Renal cortex interstitium (tissue), 11 donors: ENCODE data around the gene RAB40A. TPM values are rescaled to one million over a fixed set of nuclear protein-coding genes. Genes with fewer than 3 reads are reported as not detected.
"Not testable (repeated sequence)": the region's sequence is repeated elsewhere in the genome, so short reads cannot be mapped to it uniquely, and the experiment has no call there.

Experiments used
- DNase-seq, 11 donors: peaks; one replicate each; pipeline ENCODE4 v3.0.0-alpha.2; 2013; ENCODE audit warnings: low read depth in 9 of 11, low spot score in 4 of 11; ENCODE audit errors: extremely low read depth in 1 of 11
- polyA plus RNA-seq, 3 donors: library from polyadenylated mRNA; unstranded; fragments of 120-200 nt; gene quantifications; one replicate each; pipeline ENCODE4 v1.2.1, GENCODE V29; 2013; ENCODE audit not compliant: insufficient read length in 3 of 3

Gene RAB40A
- polyA plus RNA-seq, 3 donors: 2.9 to 4.7 (median 3.4) TPM

GRCh38 chrX:103488332-103488731, 31.0 kb downstream of the RAB40A start:
- DNase-seq: no peak

GRCh38 chrX:103483720-103484119, 35.6 kb downstream of the RAB40A start:
- no peak for DNase-seq

- no peak for DNase-seq
These were observed 38.8 kb downstream of the RAB40A start for GRCh38 chrX:103480526-103480925.

GRCh38 chrX:103477496-103477895, 41.8 kb downstream of the RAB40A start:
- no peak for DNase-seq

GRCh38 chrX:103475381-103475780, 43.9 kb downstream of the RAB40A start:
- no peak for DNase-seq

- not testable (repeated sequence) for DNase-seq
These were observed 49.3 kb downstream of the RAB40A start for GRCh38 chrX:103469977-103470376.

GRCh38 chrX:103467887-103468286, 51.4 kb downstream of the RAB40A start:
- no peak for DNase-seq

GRCh38 chrX:103467156-103467555, 52.1 kb downstream of the RAB40A start:
- no peak for DNase-seq

- DNase-seq: peak; percentile 43 to 81 (median 62)
These were observed 54.5 kb downstream of the RAB40A start for GRCh38 chrX:103464774-103465117.

GRCh38 chrX:103464072-103464773, 55.1 kb downstream of the RAB40A start:
- DNase-seq: peak in 1 of 11 donors; percentile 29

GRCh38 chrX:103461156-103461555, 58.1 kb downstream of the RAB40A start:
- no peak for DNase-seq

GRCh38 chrX:103460001-103460755, 59.1 kb downstream of the RAB40A start:
- DNase-seq: not testable (repeated sequence)

- DNase-seq: no peak
These were observed 65.6 kb downstream of the RAB40A start for GRCh38 chrX:103453655-103454054.

Other genes with a start within 250 kb of the RAB40A start
- gene TCEAL5, start 242.7 kb downstream of the RAB40A start, polyA plus RNA-seq: 10 to 100 TPM; 12.0 to 17.8 (median 14.5) TPM
- 10 to 100 TPM; 73.1 to 88.9 (median 78.9) TPM for gene BEX2, start 208.5 kb downstream of the RAB40A start, polyA plus RNA-seq
- 10 to 100 TPM; 30.8 to 40.4 (median 37.8) TPM for gene TCEAL7, start 189.2 kb downstream of the RAB40A start, polyA plus RNA-seq
- gene TCEAL9, start 163.0 kb downstream of the RAB40A start, polyA plus RNA-seq: 100 to 1,000 TPM; 199 to 240 (median 213) TPM
- 100 to 1,000 TPM; 475 to 590 (median 586) TPM for gene BEX3, start 143.0 kb downstream of the RAB40A start, polyA plus RNA-seq
- gene TCEAL4, start 66.0 kb upstream of the RAB40A start, polyA plus RNA-seq: 100 to 1,000 TPM; 173 to 190 (median 180) TPM
- 10 to 100 TPM; 35.3 to 37.1 (median 35.6) TPM for gene TCEAL3, start 88.5 kb upstream of the RAB40A start, polyA plus RNA-seq
- 10 to 100 TPM; 28.3 to 29.7 (median 28.4) TPM for gene TCEAL1, start 109.5 kb upstream of the RAB40A start, polyA plus RNA-seq
- gene MORF4L2, start 167.2 kb upstream of the RAB40A start, polyA plus RNA-seq: 100 to 1,000 TPM; 307 to 357 (median 325) TPM
- 1 to 10 TPM in 2 of 3 donors, under 1 TPM in 1; 0.85 to 1.4 (median 1.2) TPM for gene TMEM31, start 191.4 kb upstream of the RAB40A start, polyA plus RNA-seq